ACC112 (cell line): ENCODE data around the gene LPP.
A peak's percentile ranks its signal among the peaks of the same experiment; 100 is the strongest.

Experiments
- H2AFZ ChIP-seq: fragments of 200-600 bp; sonication (generic); one replicate; pipeline ENCODE4 v1.6.0; 2017; ENCODE audit warnings: antibody characterized with exemption, low read length; ENCODE audit not compliant: unreplicated experiment
- H3K27ac ChIP-seq: fragments of 200-600 bp; sonication (generic); 2 replicates; pipeline ENCODE4 v1.5.1; 2014; ENCODE audit warnings: low read depth, mild to moderate bottlenecking, antibody characterized with exemption, low read length, moderate library complexity
- H3K27me3 ChIP-seq: fragments of 200-600 bp; sonication (generic); 2 replicates; pipeline ENCODE4 v1.6.1; 2014; ENCODE audit warnings: mild to moderate bottlenecking, antibody characterized with exemption, low read length, moderate library complexity, mixed read lengths; ENCODE audit not compliant: insufficient read depth
- H3K36me3 ChIP-seq: fragments of 200-600 bp; sonication (generic); 2 replicates; pipeline ENCODE4 v1.6.1; 2016; ENCODE audit warnings: mild to moderate bottlenecking, antibody characterized with exemption, low read length, moderate library complexity, mixed read lengths; ENCODE audit not compliant: insufficient read depth
- H3K4me1 ChIP-seq: fragments of 200-600 bp; sonication (generic); one replicate; pipeline ENCODE4 v1.6.1; 2016; ENCODE audit warnings: low read length, mixed read lengths; ENCODE audit not compliant: insufficient read depth, unreplicated experiment, control insufficient read depth
- H3K4me3 ChIP-seq: fragments of 200-600 bp; sonication (generic); 2 replicates; pipeline ENCODE4 v1.5.1; 2014; ENCODE audit warnings: mild to moderate bottlenecking, low read depth, low read length
- H3K79me2 ChIP-seq: fragments of 200-600 bp; sonication (generic); one replicate; pipeline ENCODE4 v1.6.0; 2016; ENCODE audit warnings: low read length; ENCODE audit not compliant: control insufficient read depth, unreplicated experiment, insufficient read depth

Gene LPP

DNA sequence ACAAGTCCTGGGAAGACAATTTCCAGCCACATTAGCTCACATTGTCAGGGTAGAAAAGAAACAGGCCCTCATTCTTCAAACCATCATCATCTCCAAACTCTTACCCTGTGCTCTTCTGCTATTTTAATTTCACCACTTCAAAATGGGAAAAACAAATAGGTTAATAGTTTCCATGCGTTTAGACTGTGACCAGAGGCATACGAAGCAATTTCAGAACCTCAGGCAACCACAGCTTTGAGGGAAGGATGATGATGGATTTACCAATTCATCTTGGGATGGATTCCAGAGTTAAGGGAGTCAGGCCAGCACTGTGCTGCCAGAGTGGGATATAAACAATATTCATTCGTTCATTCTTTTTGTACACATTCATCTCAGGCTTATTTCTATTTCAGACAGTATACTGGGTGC lies 710.0 kb downstream of the LPP start:
- Histone ChIP-seq H3K4me3 (no peak overlapping the region), H3K36me3 (0 out of 2 replicates have a peak, but pooled peaks cover 8% of the 10 kb centered on the region), H2AFZ (no peak overlapping the region), H3K79me2 (no peaks in the 10 kb centered on the region), H3K27me3 (no peaks in the 10 kb centered on the region), H3K27ac (no peak overlapping the region), H3K4me1 (peaks cover 18% of the 10 kb centered on the region)

- H3K36me3 ChIP-seq: peaks cover 13% of the 10 kb centered on the region
- peaks cover 4% of the 10 kb centered on the region for H3K4me1 ChIP-seq
- H3K79me2 ChIP-seq: no peaks in the 10 kb centered on the region
- H2AFZ ChIP-seq: no peak overlapping the region
- H3K27me3 ChIP-seq: no peaks in the 10 kb centered on the region
- H3K27ac ChIP-seq: no peak overlapping the region
- H3K4me3 ChIP-seq: no peak overlapping the region
These were observed 713.8 kb downstream of the LPP start for GRCh38 chr3:188867691-188868265.

DNA sequence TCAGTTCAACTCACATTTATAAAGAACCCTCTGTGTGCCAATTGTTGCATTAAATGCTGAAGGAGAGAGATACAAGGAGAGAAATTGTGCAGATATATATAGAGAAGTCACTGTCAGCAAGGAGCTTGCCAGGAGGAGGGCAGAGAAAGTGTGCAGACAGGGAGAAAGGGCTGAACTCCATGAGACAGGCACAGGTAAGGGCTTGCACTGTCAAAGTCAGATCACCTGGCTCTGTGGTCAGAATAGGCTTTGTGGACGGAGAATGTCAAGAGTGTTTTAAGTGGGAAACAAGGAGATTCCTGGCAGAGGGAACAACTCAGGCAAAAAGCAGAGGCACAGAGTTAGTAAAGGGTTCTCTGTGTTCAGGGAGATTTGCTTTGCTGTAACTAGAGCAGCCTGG lies 714.8 kb downstream of the LPP start:
- H3K79me2 ChIP-seq: no peaks in the 10 kb centered on the region
- H3K4me3 ChIP-seq: no peak overlapping the region
- no peaks in the 10 kb centered on the region for H3K27me3 ChIP-seq
- peaks cover 4% of the 10 kb centered on the region for H3K4me1 ChIP-seq
- no peak overlapping the region for H2AFZ ChIP-seq
- no peak overlapping the region for H3K27ac ChIP-seq
- H3K36me3 ChIP-seq: peaks cover 21% of the 10 kb centered on the region

- Histone ChIP-seq H3K4me1 (peaks cover 4% of the 10 kb centered on the region), H2AFZ (no peak overlapping the region), H3K4me3 (no peak overlapping the region), H3K36me3 (peaks cover 21% of the 10 kb centered on the region), H3K27me3 (no peaks in the 10 kb centered on the region), H3K79me2 (no peaks in the 10 kb centered on the region), H3K27ac (no peak overlapping the region)
These were observed 715.7 kb downstream of the LPP start for GRCh38 chr3:188869628-188870027.

DNA sequence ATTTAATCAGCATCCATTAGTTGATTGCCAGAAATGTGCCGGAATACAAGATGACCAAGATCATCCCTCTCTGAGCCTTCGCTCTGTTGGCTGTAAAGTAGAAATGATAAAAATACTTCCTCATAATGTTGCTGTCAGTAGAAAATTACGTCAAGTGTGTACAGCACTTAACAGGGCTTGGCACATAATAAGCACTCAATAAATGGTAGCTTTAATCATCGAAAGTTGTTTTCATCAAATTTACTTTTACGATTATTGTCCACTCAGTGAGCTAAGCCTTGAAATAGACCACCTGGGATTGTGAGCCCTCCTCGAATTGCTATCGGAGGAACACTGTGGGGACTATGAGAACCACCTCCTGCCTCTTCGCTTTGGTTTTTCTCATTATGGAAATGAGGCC lies 716.5 kb downstream of the LPP start:
- H3K79me2 ChIP-seq: no peaks in the 10 kb centered on the region
- H3K27me3 ChIP-seq: no peaks in the 10 kb centered on the region
- no peak overlapping the region for H3K27ac ChIP-seq
- peaks cover 27% of the 10 kb centered on the region for H3K36me3 ChIP-seq
- H3K4me3 ChIP-seq: no peak overlapping the region
- no peak overlapping the region for H2AFZ ChIP-seq
- peaks cover 4% of the 10 kb centered on the region for H3K4me1 ChIP-seq

GRCh38 chr3:188874576-188874975 lies 720.6 kb downstream of the LPP start:
- no peak overlapping the region for H3K27ac ChIP-seq
- no peak overlapping the region for H3K4me3 ChIP-seq
- H3K27me3 ChIP-seq: no peaks in the 10 kb centered on the region
- H3K4me1 ChIP-seq: peaks cover 2% of the 10 kb centered on the region
- H3K79me2 ChIP-seq: no peaks in the 10 kb centered on the region
- H2AFZ ChIP-seq: no peak overlapping the region
- H3K36me3 ChIP-seq: peaks cover 21% of the 10 kb centered on the region

DNA sequence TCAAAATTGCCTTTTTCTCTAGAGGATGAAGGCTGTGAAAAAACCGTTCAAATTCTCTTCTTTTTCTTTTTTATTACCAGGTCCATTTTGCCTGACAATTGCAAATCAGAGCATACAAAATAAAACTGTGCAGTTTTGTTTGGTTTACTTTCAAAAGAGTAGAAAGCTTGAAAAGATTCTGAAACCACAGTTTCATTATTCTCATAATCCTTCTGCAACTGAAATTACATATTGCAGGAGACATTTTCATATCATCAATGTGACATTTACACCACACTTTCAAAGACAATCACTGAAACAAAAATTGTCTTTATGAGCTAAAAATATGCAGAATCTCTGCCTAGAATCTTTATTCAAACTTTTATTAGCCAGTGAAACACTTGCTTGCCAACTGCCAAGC lies 721.5 kb downstream of the LPP start:
- H3K4me1 ChIP-seq: peaks cover under 1% of the 10 kb centered on the region
- no peak overlapping the region for H3K4me3 ChIP-seq
- peaks cover 21% of the 10 kb centered on the region for H3K36me3 ChIP-seq

DNA sequence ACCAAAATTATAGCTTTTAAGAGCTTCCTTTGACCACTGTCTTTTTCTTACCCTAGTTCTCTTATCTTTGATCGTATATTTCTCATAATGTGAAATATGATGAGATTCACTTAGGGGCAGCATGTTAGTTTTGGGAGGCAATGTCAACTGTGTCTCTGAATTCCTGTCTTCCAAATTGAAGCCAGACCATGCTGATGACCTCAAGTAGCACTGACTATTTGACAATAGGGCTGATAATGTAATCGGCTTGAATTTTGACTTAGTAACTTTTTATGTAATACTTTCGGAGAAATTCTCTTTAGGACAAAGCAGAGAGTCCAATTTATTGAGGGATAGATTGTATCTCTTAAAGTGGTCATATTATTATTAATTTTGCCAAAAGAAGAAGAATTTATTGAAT lies 722.4 kb downstream of the LPP start:
- Histone ChIP-seq H3K36me3 (peaks cover 21% of the 10 kb centered on the region), H3K27ac (no peak overlapping the region), H3K79me2 (no peaks in the 10 kb centered on the region)

More for the DNA sequence above, 721.5 kb downstream of the LPP start:
- H2AFZ ChIP-seq: no peak overlapping the region
- H3K27ac ChIP-seq: no peak overlapping the region
- H3K27me3 ChIP-seq: no peaks in the 10 kb centered on the region
- no peaks in the 10 kb centered on the region for H3K79me2 ChIP-seq

DNA sequence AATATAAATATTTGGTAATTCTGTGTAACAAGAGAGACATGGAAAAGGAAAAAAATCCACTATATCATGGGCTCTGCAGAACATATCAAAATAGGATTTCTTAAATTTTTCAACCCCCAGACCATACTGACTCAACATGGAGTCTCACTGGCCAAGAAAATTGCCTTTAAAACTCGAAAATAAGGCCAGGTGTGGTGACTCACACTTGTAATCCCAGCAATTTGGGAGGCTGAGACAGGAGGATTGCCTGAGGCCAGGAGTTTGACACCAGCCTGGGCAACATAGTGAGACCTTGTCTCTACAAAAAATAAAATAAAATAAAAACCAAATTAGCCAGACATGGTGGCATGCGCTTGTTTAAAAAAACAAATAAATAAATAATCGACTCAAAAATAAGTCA lies 723.4 kb downstream of the LPP start:
- H3K79me2 ChIP-seq: no peaks in the 10 kb centered on the region
- H3K36me3 ChIP-seq: peaks cover 19% of the 10 kb centered on the region
- H3K4me3 ChIP-seq: no peak overlapping the region
- H3K27ac ChIP-seq: no peak overlapping the region
- H2AFZ ChIP-seq: no peak overlapping the region
- peaks cover 16% of the 10 kb centered on the region for H3K4me1 ChIP-seq
- H3K27me3 ChIP-seq: no peaks in the 10 kb centered on the region

More for the DNA sequence above, 722.4 kb downstream of the LPP start:
- Histone ChIP-seq H3K27me3 (no peaks in the 10 kb centered on the region), H3K4me1 (peaks cover 8% of the 10 kb centered on the region), H2AFZ (no peak overlapping the region), H3K4me3 (no peak overlapping the region)

- H3K27ac ChIP-seq: no peak overlapping the region
- H3K4me3 ChIP-seq: no peak overlapping the region
- no peak overlapping the region for H2AFZ ChIP-seq
- peaks cover 23% of the 10 kb centered on the region for H3K4me1 ChIP-seq
- no peaks in the 10 kb centered on the region for H3K79me2 ChIP-seq
- peaks cover 13% of the 10 kb centered on the region for H3K36me3 ChIP-seq
- no peaks in the 10 kb centered on the region for H3K27me3 ChIP-seq
These were observed 724.1 kb downstream of the LPP start for GRCh38 chr3:188878076-188878475.

DNA sequence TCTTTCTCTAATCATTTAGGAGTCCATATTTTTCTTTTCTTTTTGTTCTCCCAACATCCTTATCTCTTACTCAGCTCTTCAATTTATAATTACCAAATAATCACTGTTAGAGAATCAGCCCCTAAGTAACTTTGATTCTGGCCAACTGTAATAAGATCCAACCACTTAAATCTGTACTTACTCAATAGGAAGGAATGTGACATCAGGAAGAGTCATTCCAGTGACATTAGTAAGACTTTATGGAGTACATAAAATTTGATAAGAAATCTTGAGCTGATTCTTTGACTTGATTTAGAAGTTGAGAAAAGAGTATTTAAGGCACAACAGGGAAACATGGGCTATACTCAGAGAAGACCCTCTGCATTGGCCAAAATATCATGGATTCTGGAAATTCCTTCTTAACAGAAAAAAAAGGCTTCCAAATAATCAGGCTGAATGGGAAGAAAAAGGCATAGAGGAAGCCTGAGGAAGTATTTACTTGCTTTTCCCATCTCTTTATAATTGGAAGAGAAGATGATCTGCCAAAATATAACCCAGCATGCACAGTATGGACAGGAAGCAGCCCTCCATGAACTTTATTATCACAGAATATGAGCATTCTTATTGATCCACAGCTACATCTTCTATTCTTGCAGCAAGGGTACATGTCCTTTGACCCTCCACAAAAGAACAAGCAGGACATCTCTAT lies 728.1 kb downstream of the LPP start:
- H3K4me3 ChIP-seq: peak overlapping the region; percentile 39
- peak overlapping the region; percentile 92 for H3K27ac ChIP-seq
- H3K79me2 ChIP-seq: no peaks in the 10 kb centered on the region
- H2AFZ ChIP-seq: no peak overlapping the region
- H3K27me3 ChIP-seq: no peaks in the 10 kb centered on the region
- H3K36me3 ChIP-seq: peaks cover 15% of the 10 kb centered on the region; the same call in 1 of the 2 replicates
- peaks cover 25% of the 10 kb centered on the region for H3K4me1 ChIP-seq
